Activated CD8-positive, alpha-beta T cell treated with anti-CD3 and anti-CD28 coated beads for 36 hours (primary cell): Measurements from ENCODE around the gene LYZ. TPM values are rescaled to one million over a fixed set of nuclear protein-coding genes. Genes with fewer than 3 reads are reported as not detected.

Source experiments
- ATAC-seq: fragments of 200-7000 bp; cut with Tn5 transposase; one replicate; pipeline ENCODE4 v1.10.0; 2021; ENCODE audit warnings: mild to moderate bottlenecking, moderate library complexity
- CTCF ChIA-PET: fragments of 350-600 bp; sonication (Branson Sonifier 250); formaldehyde crosslinking; loops from one replicate; lab custom pipeline; 2021; ENCODE audit warnings: antibody characterized with exemption; lab: Charles Lee
- POLR2A ChIA-PET: fragments of 350-600 bp; sonication (Branson Sonifier 250); formaldehyde crosslinking; loops from one replicate; lab custom pipeline; 2021; ENCODE audit warnings: antibody characterized with exemption; lab: Charles Lee
- DNase-seq: peaks from one replicate; pipeline ENCODE4 v3.0.0-alpha.2; 2020
- H3K27ac Mint-ChIP-seq: one replicate; pipeline ENCODE4 v1.8.0; 2021; ENCODE audit warnings: mild to moderate bottlenecking, mixed read lengths
- H3K27me3 Mint-ChIP-seq: one replicate; pipeline ENCODE4 v1.8.0; 2021; ENCODE audit warnings: mixed read lengths
- H3K36me3 Mint-ChIP-seq: one replicate; pipeline ENCODE4 v1.8.0; 2021; ENCODE audit warnings: low read depth, mixed read lengths
- H3K4me1 Mint-ChIP-seq: one replicate; pipeline ENCODE4 v1.8.0; 2021; ENCODE audit warnings: low read depth, mixed read lengths
- H3K4me3 Mint-ChIP-seq: one replicate; pipeline ENCODE4 v1.8.0; 2021; ENCODE audit warnings: mild to moderate bottlenecking, moderate library complexity, mixed read lengths
- H3K9me3 Mint-ChIP-seq: one replicate; pipeline ENCODE4 v1.8.0; 2021; ENCODE audit warnings: mixed read lengths
- intact Hi-C: fragments of 100-400 bp; cut with micrococcal nuclease; formaldehyde crosslinking; loops from one replicate; pipeline ENCODE4 v1.10.0; 2022
- total RNA-seq, 2 experiments: library from RNA; stranded (reverse); gene quantifications; one replicate each; pipeline ENCODE4 v1.2.3, GENCODE V29; 2021
- TF ChIP-seq, protein P1 (sequence below): fragments of 200-600 bp; IDR thresholded peaks from one replicate; pipeline ENCODE4 v1.8.0; 2022; ENCODE audit warnings: antibody characterized with exemption, mild to moderate bottlenecking

The LYZ gene
- total RNA-seq, 2 experiments from 2014 or later: not detected

DNA sequence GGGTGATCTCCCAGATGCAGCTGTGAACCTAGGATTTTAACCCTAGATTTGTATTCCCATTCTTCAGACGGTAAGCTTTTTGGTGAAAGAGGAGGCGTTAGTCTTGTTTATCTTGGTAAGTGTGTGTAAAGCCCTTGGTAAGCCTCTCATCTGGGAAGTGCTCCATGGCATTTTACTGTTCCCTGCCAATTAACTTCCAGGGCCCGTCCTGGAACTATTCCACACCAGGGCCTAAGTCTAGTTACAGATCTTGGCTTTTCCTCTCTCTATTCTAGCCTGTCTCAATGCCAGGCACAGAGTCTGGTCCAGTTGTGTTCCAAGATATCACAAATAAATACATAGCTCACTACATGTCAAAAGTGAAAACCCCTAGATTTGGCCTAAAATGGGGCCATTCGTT is 53.8 kb downstream of the LYZ start:
- DNase-seq: no peak
- H3K4me3 Mint-ChIP-seq: no peak overlapping the region
- no peaks in the 10 kb centered on the region for H3K4me1 Mint-ChIP-seq
- peaks cover 14% of the 10 kb centered on the region for H3K36me3 Mint-ChIP-seq
- ATAC-seq: no peak
- H3K27me3 Mint-ChIP-seq: no peaks in the 10 kb centered on the region
- H3K9me3 Mint-ChIP-seq: peaks cover 3% of the 10 kb centered on the region
- intact Hi-C loops: no loop called here
- no peak overlapping the region for H3K27ac Mint-ChIP-seq
- CTCF ChIA-PET: interaction anchor here (0.7 kb wide), 1 partner anchor 102 kb away, joined by 3 read pairs; no protein-coding TSS in a partner anchor
- POLR2A ChIA-PET: interaction anchor here (0.8 kb wide), 1 partner anchor 34 kb away, joined by 3 read pairs; no protein-coding TSS in a partner anchor
- TF ChIP-seq, protein P1, sequence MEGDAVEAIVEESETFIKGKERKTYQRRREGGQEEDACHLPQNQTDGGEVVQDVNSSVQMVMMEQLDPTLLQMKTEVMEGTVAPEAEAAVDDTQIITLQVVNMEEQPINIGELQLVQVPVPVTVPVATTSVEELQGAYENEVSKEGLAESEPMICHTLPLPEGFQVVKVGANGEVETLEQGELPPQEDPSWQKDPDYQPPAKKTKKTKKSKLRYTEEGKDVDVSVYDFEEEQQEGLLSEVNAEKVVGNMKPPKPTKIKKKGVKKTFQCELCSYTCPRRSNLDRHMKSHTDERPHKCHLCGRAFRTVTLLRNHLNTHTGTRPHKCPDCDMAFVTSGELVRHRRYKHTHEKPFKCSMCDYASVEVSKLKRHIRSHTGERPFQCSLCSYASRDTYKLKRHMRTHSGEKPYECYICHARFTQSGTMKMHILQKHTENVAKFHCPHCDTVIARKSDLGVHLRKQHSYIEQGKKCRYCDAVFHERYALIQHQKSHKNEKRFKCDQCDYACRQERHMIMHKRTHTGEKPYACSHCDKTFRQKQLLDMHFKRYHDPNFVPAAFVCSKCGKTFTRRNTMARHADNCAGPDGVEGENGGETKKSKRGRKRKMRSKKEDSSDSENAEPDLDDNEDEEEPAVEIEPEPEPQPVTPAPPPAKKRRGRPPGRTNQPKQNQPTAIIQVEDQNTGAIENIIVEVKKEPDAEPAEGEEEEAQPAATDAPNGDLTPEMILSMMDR: no peak

Other genes starting within 250 kb of the LYZ start
- gene CPSF6, start 108.8 kb upstream of the LYZ start, total RNA-seq: 10 to 100 TPM; 94.1 to 98.9 TPM
- gene YEATS4, start 11.4 kb downstream of the LYZ start, total RNA-seq: 10 to 100 TPM; 54.0 to 60.9 TPM
- gene FRS2, start 122.0 kb downstream of the LYZ start, total RNA-seq: 10 to 100 TPM in 1 of 2 experiments, 1 to 10 TPM in 1; 8.3 to 10.5 TPM
- 100 to 1,000 TPM; 389 to 403 TPM for gene CCT2, start 237.1 kb downstream of the LYZ start, total RNA-seq